K562 treated with DMSO at 1 percent for 48 hours (cell line): ENCODE results near the gene FNDC10. TPM values are rescaled to one million over a fixed set of nuclear protein-coding genes. Genes with fewer than 3 reads are reported as not detected.

Experiments
- total RNA-seq: library from RNA; unstranded; fragments of 300-600 nt; gene quantifications from 2 replicates; pipeline ENCODE4 v1.2.3, GENCODE V29; 2022; ENCODE audit warnings: low replicate concordance; ENCODE audit errors: extremely low read depth

The FNDC10 gene
- total RNA-seq = not detected in 2 replicates

GRCh38 chr1:1599935-1600860 is at the start of gene FNDC10:
Gene FNDC10, minus strand, starts transcription at chr1:1600135. Its CDS starts 120 bp downstream, at chr1:1600015.

GRCh38 chr1:1631782-1632420 is 32.0 kb upstream of the FNDC10 start, which contains the start of gene MMP23B:
Gene MMP23B, plus strand, starts transcription at chr1:1632173. Its CDS starts 46 bp downstream, at chr1:1632219.

GRCh38 chr1:1615256-1616044 is 15.5 kb upstream of the FNDC10 start, which contains the start of gene MIB2:
Gene MIB2, plus strand, starts transcription at chr1:1615500. Its CDS starts 7,953 bp downstream, at chr1:1623453.

GRCh38 chr1:1574721-1575537 is 25.0 kb downstream of the FNDC10 start, which contains the start of gene SSU72:
Gene SSU72, minus strand, starts transcription at chr1:1574863. Its CDS starts 306 bp downstream, at chr1:1574557.

Other genes starting within 250 kb of the FNDC10 start
- gene MXRA8, start 241.6 kb downstream of the FNDC10 start, total RNA-seq = not detected in 2 replicates
- gene AURKAIP1, start 224.9 kb downstream of the FNDC10 start, total RNA-seq = not detected in 2 replicates
- gene CCNL2, start 200.8 kb downstream of the FNDC10 start, total RNA-seq = not detected in 2 replicates
- not detected in 2 replicates for gene MRPL20, start 192.8 kb downstream of the FNDC10 start, total RNA-seq
- not detected in 2 replicates for gene ANKRD65, start 178.9 kb downstream of the FNDC10 start, total RNA-seq
- gene VWA1, start 164.4 kb downstream of the FNDC10 start, total RNA-seq = not detected in 2 replicates
- gene ATAD3C, start 150.4 kb downstream of the FNDC10 start, total RNA-seq = not detected in 2 replicates
- gene ATAD3B, start 128.4 kb downstream of the FNDC10 start, total RNA-seq = not detected in 2 replicates
- gene ATAD3A, start 88.0 kb downstream of the FNDC10 start, total RNA-seq = 223 TPM in 1 of 2 replicates, not detected in the other
- gene TMEM240, start 59.5 kb downstream of the FNDC10 start, total RNA-seq = not detected in 2 replicates
- not detected in 2 replicates for gene SSU72, start 25.3 kb downstream of the FNDC10 start, total RNA-seq
- not detected in 2 replicates for gene MIB2, start 15.4 kb upstream of the FNDC10 start, total RNA-seq
- gene MMP23B, start 32.0 kb upstream of the FNDC10 start, total RNA-seq = not detected in 2 replicates
- not detected in 2 replicates for gene CDK11B, start 58.9 kb upstream of the FNDC10 start, total RNA-seq
- not detected in 2 replicates for gene SLC35E2B, start 92.7 kb upstream of the FNDC10 start, total RNA-seq
- gene CDK11A, start 124.2 kb upstream of the FNDC10 start, total RNA-seq = not detected in 2 replicates
- not detected in 2 replicates for gene NADK, start 178.3 kb upstream of the FNDC10 start, total RNA-seq